K562 (cell line): ENCODE measurements around the gene PBRM1. TPM values are rescaled to one million over a fixed set of nuclear protein-coding genes. Genes with fewer than 3 reads are reported as not detected.
A peak's percentile ranks its signal among the peaks of the same experiment; 100 is the strongest.

Experiments used
- CBX8 ChIP-seq: fragments of 200-600 bp; sonication (generic); IDR thresholded peaks from 2 replicates; pipeline ENCODE4 v1.6.1; 2012; ENCODE audit warnings: borderline replicate concordance, mixed run types, low read depth, mild to moderate bottlenecking, moderate library complexity, mixed read lengths, low read length, control low read depth, inconsistent platforms; ENCODE audit not compliant: poor library complexity, severe bottlenecking; ENCODE audit errors: extremely low read depth
- CEBPB ChIP-seq: fragments of 450-650 bp; IDR thresholded peaks from 2 replicates; pipeline ENCODE4 v1.6.1; 2016; ENCODE audit warnings: missing genetic modification characterization, missing compliant biosample characterization
- CTBP1 ChIP-seq: fragments of 450-650 bp; IDR thresholded peaks from 2 replicates; pipeline ENCODE4 v1.6.1; 2016; ENCODE audit warnings: borderline replicate concordance
- CXXC5 ChIP-seq: fragments of 250-450 bp; sonication (Bioruptor Pico); IDR thresholded peaks from 2 replicates; pipeline ENCODE4 v1.8.0; 2022; ENCODE audit warnings: inconsistent platforms, mild to moderate bottlenecking, moderate library complexity
- E2F3 ChIP-seq: fragments of 250-450 bp; sonication (Bioruptor Pico); IDR thresholded peaks from 2 replicates; pipeline ENCODE4 v1.4.0; 2020; ENCODE audit warnings: mild to moderate bottlenecking
- FOXK2 ChIP-seq, 2 experiments: fragments of 450-650 bp; IDR thresholded peaks in 1 of 2; conservative IDR thresholded peaks in 1 of 2; 2 replicates each; pipeline ENCODE4 v1.6.1; 2016; ENCODE audit warnings: low read depth in 2 of 2, mild to moderate bottlenecking in 1 of 2
- HEY1 ChIP-seq: fragments of 250-450 bp; sonication (Bioruptor Pico); IDR thresholded peaks from 2 replicates; pipeline ENCODE4 v1.5.0; 2020; ENCODE audit warnings: mild to moderate bottlenecking, moderate library complexity, borderline replicate concordance
- ILF3 ChIP-seq: fragments of 450-650 bp; IDR thresholded peaks from 2 replicates; pipeline ENCODE4 v1.6.1; 2018; ENCODE audit warnings: antibody characterized with exemption, mild to moderate bottlenecking, moderate library complexity, borderline replicate concordance
- KDM2B ChIP-seq: fragments of 250-450 bp; sonication (Bioruptor Pico); IDR thresholded peaks from 2 replicates; pipeline ENCODE4 v1.8.0; 2021; ENCODE audit warnings: mild to moderate bottlenecking, moderate library complexity
- MBD2 ChIP-seq: sonication (generic); IDR thresholded peaks from 2 replicates; pipeline ENCODE4 v1.6.1; 2016; ENCODE audit warnings: low read depth, borderline replicate concordance
- NFE2 ChIP-seq: IDR thresholded peaks from 2 replicates; pipeline ENCODE4 v1.6.1; 2014; ENCODE audit warnings: antibody characterized with exemption, low read depth
- NONO ChIP-seq, 2 experiments: fragments of 200-400 bp in 1 of 2; fragments of 450-650 bp in 1 of 2; formaldehyde crosslinking in 1 of 2; IDR thresholded peaks; 2 replicates each; pipeline ENCODE4 v1.6.1; 2017; ENCODE audit warnings: low read depth in 2 of 2, mild to moderate bottlenecking in 2 of 2, moderate library complexity in 2 of 2, low read length in 1 of 2
- NR3C1 ChIP-seq: sonication (generic); formaldehyde crosslinking; IDR thresholded peaks from 2 replicates; pipeline ENCODE4 v1.8.1; 2022; ENCODE audit warnings: missing genetic modification reagents
- POLR2H ChIP-seq: IDR thresholded peaks from 2 replicates; pipeline ENCODE4 v1.6.1; 2016; ENCODE audit warnings: missing genetic modification characterization, low read depth, mild to moderate bottlenecking, control low read depth, missing compliant biosample characterization, moderate library complexity
- XRCC3 ChIP-seq: fragments of 450-650 bp; IDR thresholded peaks from 2 replicates; pipeline ENCODE4 v1.6.1; 2017; ENCODE audit warnings: mild to moderate bottlenecking, moderate library complexity
- ZBTB5 ChIP-seq: fragments of 450-650 bp; IDR thresholded peaks from 2 replicates; pipeline ENCODE4 v1.6.1; 2017; ENCODE audit warnings: antibody characterized with exemption
- ZNF644 ChIP-seq: fragments of 200-800 bp; sonication (Bioruptor generic); IDR thresholded peaks from 2 replicates; pipeline ENCODE4 v1.6.1; 2016; ENCODE audit warnings: low read depth, missing genetic modification characterization, missing compliant biosample characterization
- polyA plus RNA-seq, 8 experiments: library from polyadenylated mRNA; depleted of rRNA in 4 of 8; stranded (reverse) in 5 of 8; unstranded in 3 of 8; fragments of >200 nt; fragmentation: Nextera tagmentation in 2 of 8; fragmentation: Illumina TruSeq in 1 of 8; extraction: Ambion mirVana in 2 of 8; extraction: Trizol in 1 of 8; gene quantifications; 2 replicates each; pipeline versions ENCODE4 v1.2.1 to v1.2.3, GENCODE V29; 2011 to 2014; ENCODE audit warnings: inconsistent platforms in 1 of 8, missing spikeins in 1 of 8
- total RNA-seq, 7 experiments: library from RNA; depleted of rRNA in 6 of 7; stranded (reverse); fragments of >200 nt in 6 of 7; fragmentation: Illumina TruSeq in 2 of 7; extraction: Trizol in 2 of 7; gene quantifications; 2 replicates each; pipeline versions ENCODE4 v1.2.1 to v1.2.3, GENCODE V29; 2011 to 2021; ENCODE audit warnings: low replicate concordance in 1 of 7
- TF ChIP-seq, protein P1 (sequence below): sonication (generic); formaldehyde crosslinking; IDR thresholded peaks from 2 replicates; pipeline ENCODE4 v1.5.0; 2020; ENCODE audit warnings: missing genetic modification reagents
- TF ChIP-seq, protein P2 (sequence below): fragments of 450-650 bp; formaldehyde crosslinking; IDR thresholded peaks from 2 replicates; pipeline ENCODE4 v1.4.0; 2022; ENCODE audit warnings: missing genetic modification characterization
- TF ChIP-seq, protein P3 (sequence below): fragments of 250-450 bp; sonication (Bioruptor Pico); IDR thresholded peaks from 2 replicates; pipeline ENCODE4 v1.5.0; 2021; ENCODE audit warnings: mild to moderate bottlenecking, borderline replicate concordance

Gene PBRM1
- total and polyA plus RNA-seq, 9 of the 15 experiments (the other 6 are each of a cell fraction or from before 2014, with no cell fraction given) = 3.9 to 31.8 (median 19.0) TPM

GRCh38 chr3:52685709-52686691, at the start of gene PBRM1, which contains the start of gene GNL3 (continued):
- no peak for TF ChIP-seq ZBTB5
- TF ChIP-seq FOXK2 (conservative IDR thresholded peaks at IDR 0.05 in 1 of 2, IDR thresholded peaks at IDR 0.05 in 1 of 2; ENCODE audit: low read depth in 2 of 2) = peak; percentile 72 to 81; a peak in 3 of 4 replicates
- TF ChIP-seq, protein P1, sequence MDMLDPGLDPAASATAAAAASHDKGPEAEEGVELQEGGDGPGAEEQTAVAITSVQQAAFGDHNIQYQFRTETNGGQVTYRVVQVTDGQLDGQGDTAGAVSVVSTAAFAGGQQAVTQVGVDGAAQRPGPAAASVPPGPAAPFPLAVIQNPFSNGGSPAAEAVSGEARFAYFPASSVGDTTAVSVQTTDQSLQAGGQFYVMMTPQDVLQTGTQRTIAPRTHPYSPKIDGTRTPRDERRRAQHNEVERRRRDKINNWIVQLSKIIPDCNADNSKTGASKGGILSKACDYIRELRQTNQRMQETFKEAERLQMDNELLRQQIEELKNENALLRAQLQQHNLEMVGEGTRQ (CRISPR knock-in tag) = peak; percentile 46; the same call in 1 of the 2 replicates
- peak; percentile 92 for TF ChIP-seq CTBP1
- TF ChIP-seq NR3C1 (CRISPR knock-in tag) = no peak
- no peak for TF ChIP-seq XRCC3
- TF ChIP-seq ILF3 = no peak
- TF ChIP-seq HEY1 = no peak
- TF ChIP-seq MBD2 = peak; percentile 63
- peak; percentile 62; the same call in 1 of the 2 replicates for TF ChIP-seq ZNF644 (tag)
- no peak for TF ChIP-seq KDM2B (CRISPR knock-in tag)
- TF ChIP-seq CBX8 = no peak
- TF ChIP-seq NFE2 = no peak
- TF ChIP-seq CXXC5 (CRISPR knock-in tag) = peak; percentile 85
- TF ChIP-seq CEBPB = no peak
- TF ChIP-seq, protein P2, sequence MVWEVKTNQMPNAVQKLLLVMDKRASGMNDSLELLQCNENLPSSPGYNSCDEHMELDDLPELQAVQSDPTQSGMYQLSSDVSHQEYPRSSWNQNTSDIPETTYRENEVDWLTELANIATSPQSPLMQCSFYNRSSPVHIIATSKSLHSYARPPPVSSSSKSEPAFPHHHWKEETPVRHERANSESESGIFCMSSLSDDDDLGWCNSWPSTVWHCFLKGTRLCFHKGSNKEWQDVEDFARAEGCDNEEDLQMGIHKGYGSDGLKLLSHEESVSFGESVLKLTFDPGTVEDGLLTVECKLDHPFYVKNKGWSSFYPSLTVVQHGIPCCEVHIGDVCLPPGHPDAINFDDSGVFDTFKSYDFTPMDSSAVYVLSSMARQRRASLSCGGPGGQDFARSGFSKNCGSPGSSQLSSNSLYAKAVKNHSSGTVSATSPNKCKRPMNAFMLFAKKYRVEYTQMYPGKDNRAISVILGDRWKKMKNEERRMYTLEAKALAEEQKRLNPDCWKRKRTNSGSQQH = no peak
- TF ChIP-seq, protein P3, sequence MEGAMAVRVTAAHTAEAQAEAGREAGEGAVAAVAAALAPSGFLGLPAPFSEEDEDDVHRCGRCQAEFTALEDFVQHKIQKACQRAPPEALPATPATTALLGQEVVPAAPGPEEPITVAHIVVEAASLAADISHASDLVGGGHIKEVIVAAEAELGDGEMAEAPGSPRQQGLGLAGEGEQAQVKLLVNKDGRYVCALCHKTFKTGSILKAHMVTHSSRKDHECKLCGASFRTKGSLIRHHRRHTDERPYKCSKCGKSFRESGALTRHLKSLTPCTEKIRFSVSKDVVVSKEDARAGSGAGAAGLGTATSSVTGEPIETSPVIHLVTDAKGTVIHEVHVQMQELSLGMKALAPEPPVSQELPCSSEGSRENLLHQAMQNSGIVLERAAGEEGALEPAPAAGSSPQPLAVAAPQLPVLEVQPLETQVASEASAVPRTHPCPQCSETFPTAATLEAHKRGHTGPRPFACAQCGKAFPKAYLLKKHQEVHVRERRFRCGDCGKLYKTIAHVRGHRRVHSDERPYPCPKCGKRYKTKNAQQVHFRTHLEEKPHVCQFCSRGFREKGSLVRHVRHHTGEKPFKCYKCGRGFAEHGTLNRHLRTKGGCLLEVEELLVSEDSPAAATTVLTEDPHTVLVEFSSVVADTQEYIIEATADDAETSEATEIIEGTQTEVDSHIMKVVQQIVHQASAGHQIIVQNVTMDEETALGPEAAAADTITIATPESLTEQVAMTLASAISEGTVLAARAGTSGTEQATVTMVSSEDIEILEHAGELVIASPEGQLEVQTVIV (CRISPR knock-in tag) = peak; percentile 97
- peak; percentile 35 to 57; a peak in 2 of 4 replicates for TF ChIP-seq NONO (IDR thresholded peaks at IDR 0.05; ENCODE audit: low read depth in 2 of 2, low read length in 1 of 2)
- TF ChIP-seq POLR2H (tag) = peak; percentile 59; the same call in 1 of the 2 replicates
- TF ChIP-seq E2F3 (CRISPR knock-in tag) = no peak
